Activated CD8-positive, alpha-beta memory T cell treated with anti-CD3 and anti-CD28 coated beads, Interleukin-2, amount 50 U/mL, for 1 hour (primary cell): Measurements from ENCODE around the gene MBNL1.
A peak's percentile ranks its signal among the peaks of the same experiment; 100 is the strongest.

Experiments used
- DNase-seq: peaks from one replicate; pipeline ENCODE4 v3.0.0-alpha.2; 2020; ENCODE audit errors: extremely low read depth

MBNL1 gene

GRCh38 chr3:152444029-152444641 is 175.4 kb downstream of the MBNL1 start:
- no peak for DNase-seq

- DNase-seq = no peak
Observed at GRCh38 chr3:152445212-152445611, 176.5 kb downstream of the MBNL1 start.

GRCh38 chr3:152446495-152446894 is 177.8 kb downstream of the MBNL1 start:
- DNase-seq = no peak

GRCh38 chr3:152447511-152447910 is 178.8 kb downstream of the MBNL1 start:
- no peak for DNase-seq

- no peak for DNase-seq
Observed at GRCh38 chr3:152448091-152448490, 179.4 kb downstream of the MBNL1 start.

- no peak for DNase-seq
Observed at GRCh38 chr3:152452318-152452717, 183.6 kb downstream of the MBNL1 start.

- DNase-seq = no peak
Observed at GRCh38 chr3:152454076-152454875, 185.5 kb downstream of the MBNL1 start.

- no peak for DNase-seq
Observed at GRCh38 chr3:152455989-152456388, 187.3 kb downstream of the MBNL1 start.

GRCh38 chr3:152457500-152458375 is 189.0 kb downstream of the MBNL1 start:
- DNase-seq = no peak

- DNase-seq = no peak
Observed at GRCh38 chr3:152458376-152459117, 189.8 kb downstream of the MBNL1 start.

- DNase-seq = no peak
Observed at GRCh38 chr3:152459118-152459515, 190.4 kb downstream of the MBNL1 start.

- no peak for DNase-seq
Observed at GRCh38 chr3:152459572-152459971, 190.8 kb downstream of the MBNL1 start.

GRCh38 chr3:152460936-152461335 is 192.2 kb downstream of the MBNL1 start:
- no peak for DNase-seq

- DNase-seq = no peak
Observed at GRCh38 chr3:152461460-152461859, 192.7 kb downstream of the MBNL1 start.

GRCh38 chr3:152466784-152467183 is 198.1 kb downstream of the MBNL1 start:
- no peak for DNase-seq

- DNase-seq = no peak
Observed at GRCh38 chr3:152469248-152470025, 200.7 kb downstream of the MBNL1 start.

GRCh38 chr3:152470095-152470494 is 201.4 kb downstream of the MBNL1 start:
- no peak for DNase-seq

- no peak for DNase-seq
Observed at GRCh38 chr3:152470893-152471292, 202.2 kb downstream of the MBNL1 start.

- peak; percentile 36 for DNase-seq
Observed at GRCh38 chr3:152471814-152472671, 203.3 kb downstream of the MBNL1 start.

GRCh38 chr3:152472672-152472954 is 203.9 kb downstream of the MBNL1 start:
- no peak for DNase-seq
